B cell (primary cell): ENCODE measurements around the gene STIL.

Experiments used
- EZH2 ChIP-seq: IDR thresholded peaks from 2 replicates; pipeline ENCODE4 v1.6.1; 2012; ENCODE audit warnings: borderline replicate concordance, low read depth, mild to moderate bottlenecking, moderate library complexity, low read length; ENCODE audit not compliant: insufficient read depth, poor library complexity, severe bottlenecking
- TF ChIP-seq, protein P1 (sequence below): fragments of 200-600 bp; IDR thresholded peaks from one replicate; pipeline ENCODE4 v1.8.0; 2022; ENCODE audit warnings: antibody characterized with exemption, mild to moderate bottlenecking

DNA sequence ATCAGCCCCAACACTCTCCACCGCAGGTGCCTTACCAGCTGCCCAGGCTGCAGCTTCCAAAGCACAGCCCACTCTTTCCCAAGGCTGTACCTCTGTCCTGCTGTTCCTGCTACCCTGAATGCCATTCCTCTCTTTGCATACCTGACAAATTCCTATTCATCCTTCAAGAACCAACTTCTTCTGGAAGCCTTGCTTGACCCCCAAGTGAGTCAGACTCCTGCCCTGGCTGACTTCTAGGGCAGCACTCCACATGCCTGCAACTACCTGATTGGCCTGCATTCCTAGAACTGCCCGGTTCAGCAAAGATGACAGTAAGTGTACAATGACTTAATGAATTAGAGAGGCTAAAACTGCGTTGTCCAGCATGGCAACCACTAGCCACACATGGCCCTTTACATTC, 103.3 kb downstream of the STIL start:
- TF ChIP-seq, protein P1, sequence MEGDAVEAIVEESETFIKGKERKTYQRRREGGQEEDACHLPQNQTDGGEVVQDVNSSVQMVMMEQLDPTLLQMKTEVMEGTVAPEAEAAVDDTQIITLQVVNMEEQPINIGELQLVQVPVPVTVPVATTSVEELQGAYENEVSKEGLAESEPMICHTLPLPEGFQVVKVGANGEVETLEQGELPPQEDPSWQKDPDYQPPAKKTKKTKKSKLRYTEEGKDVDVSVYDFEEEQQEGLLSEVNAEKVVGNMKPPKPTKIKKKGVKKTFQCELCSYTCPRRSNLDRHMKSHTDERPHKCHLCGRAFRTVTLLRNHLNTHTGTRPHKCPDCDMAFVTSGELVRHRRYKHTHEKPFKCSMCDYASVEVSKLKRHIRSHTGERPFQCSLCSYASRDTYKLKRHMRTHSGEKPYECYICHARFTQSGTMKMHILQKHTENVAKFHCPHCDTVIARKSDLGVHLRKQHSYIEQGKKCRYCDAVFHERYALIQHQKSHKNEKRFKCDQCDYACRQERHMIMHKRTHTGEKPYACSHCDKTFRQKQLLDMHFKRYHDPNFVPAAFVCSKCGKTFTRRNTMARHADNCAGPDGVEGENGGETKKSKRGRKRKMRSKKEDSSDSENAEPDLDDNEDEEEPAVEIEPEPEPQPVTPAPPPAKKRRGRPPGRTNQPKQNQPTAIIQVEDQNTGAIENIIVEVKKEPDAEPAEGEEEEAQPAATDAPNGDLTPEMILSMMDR, result no peak
- TF ChIP-seq EZH2, result no peak
